OCI-LY7 (cell line): ENCODE measurements around the gene PEX11A. TPM values are rescaled to one million over a fixed set of nuclear protein-coding genes. Genes with fewer than 3 reads are reported as not detected.

ENCODE experiments used
- Bru-seq: library from RNA; stranded (reverse); fragments of 400-500 nt; gene quantifications from one replicate; lab custom pipeline; 2021; lab: Mats Ljungman, UMichigan
- BruChase-seq, 2 experiments: library from RNA; stranded (reverse); fragments of 400-500 nt; gene quantifications; one replicate each; lab custom pipeline; 2021; lab: Mats Ljungman, UMichigan
- BruUV-seq: library from RNA; stranded (reverse); fragments of 400-500 nt; replicated peaks from 2 replicates; lab custom pipeline; 2021; lab: Mats Ljungman, UMichigan
- CTCF ChIA-PET: fragments of 300-600 bp; sonication (Branson Sonifier 250); formaldehyde crosslinking; loops from one replicate; lab custom pipeline; 2022; ENCODE audit warnings: antibody characterized with exemption; ENCODE audit not compliant: unreplicated experiment; lab: Charles Lee
- POLR2A ChIA-PET: fragments of 300-600 bp; sonication (Branson Sonifier 250); formaldehyde crosslinking; loops from one replicate; lab custom pipeline; 2022; ENCODE audit warnings: antibody characterized with exemption; lab: Charles Lee
- DNase-seq: peaks from one replicate; pipeline ENCODE4 v3.0.0-alpha.2; 2015; ENCODE audit warnings: low spot score
- H2AFZ ChIP-seq: fragments of 200-600 bp; sonication (generic), shearing (Covaris generic); 2 replicates; pipeline ENCODE4 v1.6.1; 2014; ENCODE audit warnings: mild to moderate bottlenecking, antibody characterized with exemption, low read length, moderate library complexity
- H3K27ac ChIP-seq: fragments of 200-600 bp; sonication (generic); 2 replicates; pipeline ENCODE4 v1.5.1; 2014; ENCODE audit warnings: mixed run types, low read depth, mild to moderate bottlenecking, moderate library complexity, low read length, inconsistent platforms; ENCODE audit not compliant: poor library complexity, severe bottlenecking
- H3K36me3 ChIP-seq: fragments of 200-600 bp; sonication (generic); 2 replicates; pipeline ENCODE4 v1.6.1; 2014; ENCODE audit warnings: mild to moderate bottlenecking, antibody characterized with exemption, low read length, moderate library complexity, mixed read lengths; ENCODE audit not compliant: insufficient read depth
- H3K4me1 ChIP-seq: fragments of 200-600 bp; sonication (generic); 2 replicates; pipeline ENCODE4 v1.5.1; 2014; ENCODE audit warnings: mild to moderate bottlenecking, low read length; ENCODE audit not compliant: insufficient read depth, poor library complexity, severe bottlenecking
- H3K4me2 ChIP-seq: fragments of 200-600 bp; sonication (generic); 2 replicates; pipeline ENCODE4 v1.6.1; 2014; ENCODE audit warnings: mild to moderate bottlenecking, low read length
- H3K4me3 ChIP-seq: fragments of 200-600 bp; sonication (generic); 2 replicates; pipeline ENCODE4 v1.5.1; 2014; ENCODE audit warnings: mild to moderate bottlenecking, low read depth, low read length; ENCODE audit not compliant: poor library complexity, severe bottlenecking
- H3K79me2 ChIP-seq: fragments of 200-600 bp; sonication (generic); 2 replicates; pipeline ENCODE4 v1.6.1; 2016; ENCODE audit warnings: low read depth, mild to moderate bottlenecking, low read length, moderate library complexity, mixed read lengths; ENCODE audit not compliant: insufficient read depth
- H3K9me2 ChIP-seq: fragments of 200-600 bp; sonication (generic); 2 replicates; pipeline ENCODE4 v1.6.1; 2016; ENCODE audit warnings: mild to moderate bottlenecking, low read length, mixed read lengths; ENCODE audit not compliant: insufficient read depth
- H3K9me3 ChIP-seq: fragments of 200-600 bp; sonication (generic); 2 replicates; pipeline ENCODE4 v1.6.1; 2014; ENCODE audit warnings: mild to moderate bottlenecking, mixed run types, low read length, mixed read lengths
- H4K20me1 ChIP-seq: fragments of 200-600 bp; sonication (generic); 2 replicates; pipeline ENCODE4 v1.6.1; 2014; ENCODE audit warnings: mild to moderate bottlenecking, antibody characterized with exemption, low read length, moderate library complexity, mixed read lengths; ENCODE audit not compliant: insufficient read depth
- EZH2phosphoT487 ChIP-seq: fragments of 200-600 bp; sonication (generic); IDR thresholded peaks from 2 replicates; pipeline ENCODE4 v1.6.1; 2018; ENCODE audit warnings: low read depth, borderline replicate concordance, mild to moderate bottlenecking, mixed run types, antibody characterized with exemption, low read length, moderate library complexity, mixed read lengths
- intact Hi-C: fragments of 100-400 bp; cut with micrococcal nuclease; formaldehyde crosslinking; loops from one replicate; pipeline ENCODE4 v1.10.0; 2022; ENCODE audit not compliant: unreplicated experiment
- long read RNA-seq: library from polyadenylated mRNA; stranded (forward); transcript quantifications from one replicate; pipeline ENCODE4 v2.0.0, GENCODE V29; 2022
- total RNA-seq, 2 experiments: library from RNA; depleted of rRNA in 1 of 2; stranded (reverse); fragments of >200 nt in 1 of 2; shearing (Covaris generic) in 1 of 2; gene quantifications; 2 replicates each; pipeline ENCODE4 v1.2.3, GENCODE V29; 2014 to 2022
- TF ChIP-seq, protein P1 (sequence below): fragments of 200-600 bp; sonication (generic); conservative IDR thresholded peaks from 2 replicates; pipeline ENCODE4 v1.5.1; 2014; ENCODE audit warnings: mild to moderate bottlenecking, antibody characterized with exemption, low read length, moderate library complexity, mixed read lengths

The PEX11A gene, protein sequence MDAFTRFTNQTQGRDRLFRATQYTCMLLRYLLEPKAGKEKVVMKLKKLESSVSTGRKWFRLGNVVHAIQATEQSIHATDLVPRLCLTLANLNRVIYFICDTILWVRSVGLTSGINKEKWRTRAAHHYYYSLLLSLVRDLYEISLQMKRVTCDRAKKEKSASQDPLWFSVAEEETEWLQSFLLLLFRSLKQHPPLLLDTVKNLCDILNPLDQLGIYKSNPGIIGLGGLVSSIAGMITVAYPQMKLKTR
- total RNA-seq (2014; rRNA removed; shearing (Covaris generic)) (2.0 and 2.4 TPM in 2 replicates), total RNA-seq (2022) (0.77 and 2.8 TPM in 2 replicates), Bru-seq, nascent RNA (percentile 39 among the genes with signal in this experiment), BruChase-seq, experiment 1, labeled RNA remaining after a 6-hour chase (percentile 36 among the genes with signal in this experiment), BruChase-seq, experiment 2, labeled RNA remaining after a 2-hour chase (percentile 46 among the genes with signal in this experiment)
- long read RNA-seq, partial matches to known transcripts = 0 of 2 reads
- long read RNA-seq, other reads (novel, unspliced or antisense) = 0 of 2 reads

DNA sequence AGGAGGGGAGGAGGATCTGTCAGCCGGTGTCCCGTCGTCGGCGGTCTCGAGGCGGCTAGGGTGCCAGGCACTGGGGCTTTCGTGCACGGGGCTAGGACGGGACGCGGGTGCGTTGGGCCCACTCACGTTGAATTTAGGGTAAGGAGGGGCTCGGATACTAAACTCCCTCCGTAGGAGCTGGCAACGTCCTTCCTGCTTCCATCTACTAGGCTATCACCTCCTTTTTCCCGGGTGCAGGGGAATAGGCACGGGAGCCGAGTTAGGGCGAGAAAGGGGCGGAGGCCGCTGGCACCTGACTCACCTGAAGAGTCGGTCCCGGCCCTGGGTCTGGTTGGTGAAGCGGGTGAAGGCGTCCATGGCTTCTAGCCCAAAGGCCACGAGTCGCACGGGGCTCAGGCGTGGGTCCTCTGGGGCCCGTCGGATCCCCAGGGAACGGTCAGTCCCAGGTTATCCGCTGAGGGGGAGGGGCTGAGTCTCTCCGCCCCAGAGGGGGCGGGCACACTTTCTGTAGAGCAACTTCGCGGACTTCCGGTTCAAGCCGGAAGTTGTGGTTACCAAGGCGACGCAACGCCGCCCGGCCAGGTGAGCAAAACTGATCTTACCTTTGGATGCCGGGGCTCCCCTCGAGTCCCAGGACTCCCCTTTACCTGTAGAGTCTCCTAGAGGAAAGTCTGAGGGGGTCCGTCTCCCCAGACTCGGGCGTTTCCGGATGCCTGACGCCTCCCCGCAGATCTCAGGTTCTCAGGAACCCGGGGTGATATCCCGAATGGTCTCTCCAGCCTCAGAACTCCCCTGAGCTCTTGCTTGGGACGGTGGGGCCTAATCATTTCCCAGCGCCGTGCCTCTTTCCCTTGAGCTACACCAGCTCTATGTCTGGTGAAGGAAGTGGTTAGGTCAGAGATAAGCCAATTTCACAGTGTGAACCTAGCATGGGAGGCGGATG is at the start of gene PEX11A, which contains the start of gene WDR93:
Gene PEX11A, minus strand, starts transcription at position 479 of the 943 bp plus-strand sequence. Its CDS starts 122 bp downstream, at position 357.
Gene WDR93, plus strand, starts transcription at position 536 of the 943 bp plus-strand sequence. CDS start 10,936 bp downstream, outside the sequence.
- Histone ChIP-seq H3K36me3 (no peaks in the 10 kb centered on the region), H3K4me1 (peaks cover 11% of the 10 kb centered on the region), H3K9me3 (no peaks in the 10 kb centered on the region), H3K4me2 (peak within 1 kb of the TSS; percentile 83), H3K4me3 (peak within 1 kb of the TSS; percentile 80), H3K27ac (no peak within 1 kb of the TSS), H3K9me2 (no peaks in the 10 kb centered on the region), H4K20me1 (no peaks in the 10 kb centered on the region), H2AFZ (peak within 1 kb of the TSS; percentile 100), H3K79me2 (no peaks in the 10 kb centered on the region)
- ChIA-PET CTCF (no interaction called here), POLR2A (no interaction called here)
- no TSS peak for BruUV-seq
- intact Hi-C loops = no loop called here
- peak; percentile 74 for DNase-seq
- TF ChIP-seq, protein P1, sequence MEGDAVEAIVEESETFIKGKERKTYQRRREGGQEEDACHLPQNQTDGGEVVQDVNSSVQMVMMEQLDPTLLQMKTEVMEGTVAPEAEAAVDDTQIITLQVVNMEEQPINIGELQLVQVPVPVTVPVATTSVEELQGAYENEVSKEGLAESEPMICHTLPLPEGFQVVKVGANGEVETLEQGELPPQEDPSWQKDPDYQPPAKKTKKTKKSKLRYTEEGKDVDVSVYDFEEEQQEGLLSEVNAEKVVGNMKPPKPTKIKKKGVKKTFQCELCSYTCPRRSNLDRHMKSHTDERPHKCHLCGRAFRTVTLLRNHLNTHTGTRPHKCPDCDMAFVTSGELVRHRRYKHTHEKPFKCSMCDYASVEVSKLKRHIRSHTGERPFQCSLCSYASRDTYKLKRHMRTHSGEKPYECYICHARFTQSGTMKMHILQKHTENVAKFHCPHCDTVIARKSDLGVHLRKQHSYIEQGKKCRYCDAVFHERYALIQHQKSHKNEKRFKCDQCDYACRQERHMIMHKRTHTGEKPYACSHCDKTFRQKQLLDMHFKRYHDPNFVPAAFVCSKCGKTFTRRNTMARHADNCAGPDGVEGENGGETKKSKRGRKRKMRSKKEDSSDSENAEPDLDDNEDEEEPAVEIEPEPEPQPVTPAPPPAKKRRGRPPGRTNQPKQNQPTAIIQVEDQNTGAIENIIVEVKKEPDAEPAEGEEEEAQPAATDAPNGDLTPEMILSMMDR = no peak
- TF ChIP-seq EZH2phosphoT487 = no peak

DNA sequence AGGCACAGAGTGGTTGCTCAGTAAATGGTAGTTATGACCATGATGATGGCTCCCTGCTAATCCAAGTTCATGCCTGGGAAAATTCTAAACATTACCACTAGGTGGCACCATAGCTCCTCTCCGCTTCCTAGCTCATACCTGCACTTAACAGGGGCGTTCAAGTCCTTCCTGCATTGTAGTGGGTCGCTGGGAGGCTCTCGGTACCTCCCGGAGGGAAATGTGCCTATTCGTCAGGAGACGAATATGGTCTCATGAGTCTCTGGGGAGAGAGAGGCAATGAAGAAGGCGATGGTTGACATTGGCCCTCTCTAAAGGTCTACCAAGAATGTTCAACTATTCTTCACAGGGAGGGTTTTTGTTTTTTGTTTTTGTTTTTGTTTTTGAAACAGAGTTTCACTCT is 49.6 kb upstream of the PEX11A start:
- H3K4me2 ChIP-seq = peak overlapping the region; percentile 60; the same call in 1 of the 2 replicates
- POLR2A ChIA-PET = interaction anchor here (0.7 kb wide), 1 partner anchor 12 kb away, joined by 3 read pairs; no protein-coding TSS in a partner anchor
- no peaks in the 10 kb centered on the region for H4K20me1 ChIP-seq
- no TSS peak for BruUV-seq
- TF ChIP-seq, protein P1 = peak; percentile 93
- no peak for TF ChIP-seq EZH2phosphoT487
- H3K4me3 ChIP-seq = peak overlapping the region; percentile 34
- H3K79me2 ChIP-seq = no peaks in the 10 kb centered on the region
- DNase-seq = peak; percentile 79
- intact Hi-C loops = loop anchor here (1.0 to 5.0 kb wide), 3 partner anchors 135 to 347 kb away; no protein-coding TSS in a partner anchor
- H3K36me3 ChIP-seq = no peaks in the 10 kb centered on the region
- H2AFZ ChIP-seq = peak overlapping the region; percentile 67
- no peaks in the 10 kb centered on the region for H3K9me2 ChIP-seq
- H3K27ac ChIP-seq = no peak overlapping the region
- CTCF ChIA-PET = interaction anchor here (0.5 to 1.0 kb wide), 3 partner anchors 16 to 65 kb away, joined by 3 to 8 read pairs (median 4); no protein-coding TSS in a partner anchor
- H3K4me1 ChIP-seq = no peaks in the 10 kb centered on the region
- H3K9me3 ChIP-seq = no peaks in the 10 kb centered on the region
